H1 (cell line): Measurements from ENCODE around the gene SLC38A2. TPM values are rescaled to one million over a fixed set of nuclear protein-coding genes. Genes with fewer than 3 reads are reported as not detected.
A peak's percentile ranks its signal among the peaks of the same experiment; 100 is the strongest.

ENCODE experiments used
- CTCF ChIA-PET: fragments of 300-600 bp; sonication (Branson Sonifier 250); formaldehyde crosslinking; loops from one replicate; lab custom pipeline; 2021; ENCODE audit not compliant: partially characterized antibody; lab: Charles Lee
- POLR2A ChIA-PET: fragments of 300-600 bp; sonication (Branson Sonifier 250); formaldehyde crosslinking; loops from one replicate; lab custom pipeline; 2021; ENCODE audit warnings: inconsistent platforms; ENCODE audit not compliant: partially characterized antibody; lab: Charles Lee
- DNase-seq, 2 experiments: peaks; one replicate each; pipeline versions ENCODE4 v3.0.0 to v3.0.0-alpha.2; 2010 to 2022; ENCODE audit warnings: low spot score in 2 of 2, low read depth in 1 of 2, mixed read lengths in 1 of 2
- FAIRE-seq: peaks from 2 replicates; lab custom pipeline; 2011; peaks lifted over from hg19 to GRCh38; lab: Jason Lieb, UNC
- H2AFZ ChIP-seq: 2 replicates; pipeline ENCODE4 v1.8.1; 2012; ENCODE audit warnings: low read length, inconsistent platforms
- H2AK5ac ChIP-seq: 2 replicates; pipeline ENCODE4 v1.6.1; 2013; ENCODE audit warnings: low read depth, low read length
- H2BK120ac ChIP-seq: replicated peaks from 2 replicates; pipeline ENCODE3; 2013; ENCODE audit warnings: low read depth, low read length, inconsistent platforms
- H2BK12ac ChIP-seq: 2 replicates; pipeline ENCODE4 v1.6.1; 2013; ENCODE audit warnings: low read depth, low read length
- H2BK15ac ChIP-seq: 2 replicates; pipeline ENCODE4 v1.6.1; 2013; ENCODE audit warnings: low read length
- H2BK20ac ChIP-seq: 2 replicates; pipeline ENCODE4 v1.6.1; 2013; ENCODE audit warnings: low read length
- H2BK5ac ChIP-seq: 2 replicates; pipeline ENCODE4 v1.6.1; 2013; ENCODE audit warnings: low read depth, low read length
- H3K14ac ChIP-seq: 2 replicates; pipeline ENCODE4 v1.6.1; 2013; ENCODE audit warnings: inconsistent platforms; ENCODE audit not compliant: insufficient read length
- H3K18ac ChIP-seq: 2 replicates; pipeline ENCODE4 v1.6.1; 2013; ENCODE audit warnings: low read length; ENCODE audit errors: extremely low read depth
- H3K23ac ChIP-seq: 2 replicates; pipeline ENCODE4 v1.6.1; 2013; ENCODE audit warnings: inconsistent platforms; ENCODE audit not compliant: insufficient read length
- H3K23me2 ChIP-seq: 2 replicates; pipeline ENCODE4 v1.6.1; 2013; ENCODE audit warnings: low read depth, low read length
- H3K27ac ChIP-seq: 2 replicates; pipeline ENCODE4 v1.6.1; 2011; ENCODE audit warnings: low read depth, low read length, inconsistent platforms
- H3K27me3 ChIP-seq, 4 experiments: replicated peaks in 1 of 4; 1 replicate in 1 of 4; 2 replicates in 3 of 4; pipeline versions ENCODE4 v1.6.1 to v1.8.1; 2011 to 2013; ENCODE audit warnings: low read length in 3 of 4, mild to moderate bottlenecking in 3 of 4, inconsistent platforms in 2 of 4, mixed read lengths in 2 of 4, moderate library complexity in 1 of 4; ENCODE audit not compliant: control insufficient read depth in 3 of 4, insufficient read depth in 3 of 4; ENCODE audit errors: extremely low read depth in 1 of 4
- H3K36me3 ChIP-seq, 4 experiments: 2 replicates each; pipeline versions ENCODE4 v1.6.1 to v1.8.1; 2011 to 2013; ENCODE audit warnings: mild to moderate bottlenecking in 4 of 4, low read length in 3 of 4, moderate library complexity in 2 of 4, control low read depth in 1 of 4, inconsistent platforms in 1 of 4; ENCODE audit not compliant: insufficient read depth in 4 of 4, control insufficient read depth in 2 of 4
- H3K4ac ChIP-seq: replicated peaks from 2 replicates; pipeline ENCODE3; 2013; ENCODE audit warnings: low read length, low read depth, mixed read lengths, inconsistent platforms; ENCODE audit not compliant: insufficient read length
- H3K4me1 ChIP-seq, 4 experiments: replicated peaks in 1 of 4; 1 replicate in 1 of 4; 2 replicates in 3 of 4; pipeline versions ENCODE4 v1.6.1 to v1.8.1; 2011 to 2013; ENCODE audit warnings: low read length in 3 of 4, inconsistent platforms in 2 of 4, mixed read lengths in 1 of 4; ENCODE audit not compliant: insufficient read depth in 4 of 4, control insufficient read depth in 3 of 4
- H3K4me2 ChIP-seq, 2 experiments: 2 replicates each; pipeline versions ENCODE4 v1.6.1 to v1.8.1; 2011 to 2013; ENCODE audit warnings: low read depth in 2 of 2, low read length in 2 of 2, control low read depth in 1 of 2, inconsistent platforms in 1 of 2, mild to moderate bottlenecking in 1 of 2; ENCODE audit not compliant: insufficient read depth in 1 of 2
- H3K4me3 ChIP-seq, 4 experiments: fragments of 200-600, 300-600 bp in 1 of 4; sonication (generic), shearing (Covaris generic), sonication (Bioruptor Twin) in 1 of 4; 2 replicates each; pipeline versions ENCODE4 v1.5.1 to v1.8.1; 2011 to 2016; ENCODE audit warnings: low read length in 4 of 4, low read depth in 3 of 4, control low read depth in 2 of 4, inconsistent platforms in 2 of 4, mild to moderate bottlenecking in 2 of 4, mixed read lengths in 1 of 4, moderate library complexity in 1 of 4; ENCODE audit not compliant: insufficient read depth in 2 of 4; ENCODE audit errors: extremely low read depth in 1 of 4
- H3K56ac ChIP-seq: replicated peaks from 2 replicates; pipeline ENCODE3; 2013; ENCODE audit warnings: low read depth, mild to moderate bottlenecking, mixed read lengths, low read length, inconsistent platforms; ENCODE audit not compliant: insufficient read length
- H3K79me1 ChIP-seq: 2 replicates; pipeline ENCODE4 v1.6.1; 2013; ENCODE audit warnings: low read depth, low read length, control low read depth
- H3K79me2 ChIP-seq, 2 experiments: 2 replicates each; pipeline versions ENCODE4 v1.6.1 to v1.8.1; 2012 to 2013; ENCODE audit warnings: low read length in 2 of 2, mild to moderate bottlenecking in 2 of 2, inconsistent platforms in 1 of 2; ENCODE audit not compliant: insufficient read depth in 2 of 2, control insufficient read depth in 1 of 2
- H3K9ac ChIP-seq, 4 experiments: replicated peaks in 1 of 4; 1 replicate in 1 of 4; 2 replicates in 3 of 4; pipeline versions ENCODE4 v1.6.1 to v1.8.1; 2011 to 2013; ENCODE audit warnings: low read depth in 3 of 4, low read length in 3 of 4, control low read depth in 2 of 4, mild to moderate bottlenecking in 2 of 4, moderate library complexity in 2 of 4, inconsistent platforms in 1 of 4; ENCODE audit errors: extremely low read depth in 1 of 4
- H3K9me3 ChIP-seq, 2 experiments: 2 replicates each; pipeline versions ENCODE4 v1.6.1 to v1.8.1; 2012 to 2013; ENCODE audit warnings: mild to moderate bottlenecking in 2 of 2, moderate library complexity in 2 of 2, control low read depth in 1 of 2, inconsistent platforms in 1 of 2, low read depth in 1 of 2, low read length in 1 of 2, mixed read lengths in 1 of 2; ENCODE audit not compliant: insufficient read depth in 2 of 2
- H4K20me1 ChIP-seq, 2 experiments: replicated peaks in 1 of 2; 2 replicates each; pipeline versions ENCODE3 to v1.8.1; 2011 to 2013; ENCODE audit warnings: inconsistent platforms in 2 of 2, low read length in 2 of 2, mild to moderate bottlenecking in 1 of 2; ENCODE audit not compliant: insufficient read depth in 2 of 2, control insufficient read depth in 1 of 2
- H4K5ac ChIP-seq: 2 replicates; pipeline ENCODE4 v1.6.1; 2013; ENCODE audit warnings: low read length, low read depth, mixed read lengths, inconsistent platforms; ENCODE audit not compliant: insufficient read length
- H4K8ac ChIP-seq: 2 replicates; pipeline ENCODE4 v1.8.0; 2013; ENCODE audit warnings: mild to moderate bottlenecking, moderate library complexity, low read length, inconsistent platforms; ENCODE audit not compliant: insufficient read depth; ENCODE audit errors: extremely low read depth
- H4K91ac ChIP-seq: replicated peaks from 2 replicates; pipeline ENCODE3; 2013; ENCODE audit warnings: low read length, mixed read lengths, inconsistent platforms; ENCODE audit not compliant: insufficient read length
- ASH2L ChIP-seq: fragments of 200-600, 300-600 bp; sonication (generic); IDR thresholded peaks from one replicate; pipeline ENCODE4 v1.7.1; 2017; ENCODE audit warnings: low read length
- ATF3 ChIP-seq: IDR thresholded peaks from 2 replicates; pipeline ENCODE4 v1.6.1; 2011; ENCODE audit warnings: low read depth, mild to moderate bottlenecking, low read length; ENCODE audit not compliant: insufficient read depth
- BACH1 ChIP-seq: IDR thresholded peaks from 2 replicates; pipeline ENCODE4 v1.6.1; 2012; ENCODE audit warnings: low read length, improper control_type of control experiment
- CBX5 ChIP-seq: fragments of 300-800, 300-1000 bp; sonication (generic); IDR thresholded peaks from 2 replicates; pipeline ENCODE4 v1.7.1; 2016; ENCODE audit warnings: antibody characterized with exemption, low read length, low read depth
- CHD1 ChIP-seq: IDR thresholded peaks from 2 replicates; pipeline ENCODE4 v1.6.1; 2012; ENCODE audit warnings: low read depth, low read length, improper control_type of control experiment
- HDAC6 ChIP-seq: IDR thresholded peaks from one replicate; pipeline ENCODE4 v1.7.1; 2012; ENCODE audit warnings: low read depth, mild to moderate bottlenecking, inconsistent platforms, low read length, moderate library complexity
- RBBP5 ChIP-seq: IDR thresholded peaks from 2 replicates; pipeline ENCODE4 v1.7.1; 2012; ENCODE audit warnings: low read depth, mild to moderate bottlenecking, inconsistent platforms, low read length, moderate library complexity, borderline replicate concordance
- SIN3A ChIP-seq, 2 experiments: IDR thresholded peaks in 1 of 2; conservative IDR thresholded peaks in 1 of 2; 2 replicates each; pipeline ENCODE4 v1.6.1; 2011 to 2012; ENCODE audit warnings: low read length in 2 of 2, improper control_type of control experiment in 1 of 2, low read depth in 1 of 2, mild to moderate bottlenecking in 1 of 2
- SP2 ChIP-seq: IDR thresholded peaks from 2 replicates; pipeline ENCODE4 v1.6.1; 2012; ENCODE audit warnings: mild to moderate bottlenecking, low read length, inconsistent platforms
- TAF1 ChIP-seq: IDR thresholded peaks from 2 replicates; pipeline ENCODE4 v1.6.1; 2011; ENCODE audit warnings: mild to moderate bottlenecking, low read depth, low read length
- TEAD4 ChIP-seq: IDR thresholded peaks from 2 replicates; pipeline ENCODE4 v1.6.1; 2012; ENCODE audit warnings: low read depth, low read length, inconsistent platforms, mixed read lengths
- WGBS, 2 experiments: shearing (Covaris generic) in 1 of 2; methylation state at CpG; one replicate each; pipeline versions ENCODE4 v1.1.6 to v1.1.7; 2013 to 2015; ENCODE audit warnings: low lambda C conversion rate in 2 of 2, mixed read lengths in 2 of 2, inconsistent platforms in 1 of 2, low coverage in 1 of 2, missing lambda C conversion rate in 1 of 2; ENCODE audit not compliant: insufficient replicate concordance in 2 of 2, insufficient coverage in 1 of 2, insufficient read length in 1 of 2; ENCODE audit errors: extremely low coverage in 1 of 2, missing lambda C conversion rate in 1 of 2; 5-methylcytosine and 5-hydroxymethylcytosine counted together
- polyA plus RNA-seq, 7 experiments: library from polyadenylated mRNA; depleted of rRNA in 3 of 7; stranded (reverse) in 5 of 7; unstranded in 2 of 7; fragments of >200 nt in 5 of 7; fragments of 200-250 nt in 2 of 7; gene quantifications; 1 replicate in 5 of 7; 2 replicates in 1 of 7; 4 replicates in 1 of 7; pipeline versions ENCODE4 v1.2.1 to v1.2.3, GENCODE V29; 2011 to 2013; ENCODE audit warnings: missing spikeins in 2 of 7, mixed read lengths in 2 of 7
- total RNA-seq: library from RNA; stranded (reverse); fragmentation: NEBNext Ultra II Directional; extraction: Animal tissue kit (Norgen Biotek cat#: 25700); gene quantifications from 2 replicates; pipeline ENCODE4 v1.2.1, GENCODE V29; 2021
- TF ChIP-seq, protein P1 (sequence below): IDR thresholded peaks from 2 replicates; pipeline ENCODE4 v1.6.1; 2012; ENCODE audit warnings: inconsistent platforms
- TF ChIP-seq, protein P2 (sequence below): IDR thresholded peaks from 2 replicates; pipeline ENCODE4 v1.6.1; 2012; ENCODE audit warnings: inconsistent platforms

Gene SLC38A2
- total and polyA plus RNA-seq, 2 of the 8 experiments (the other 6 are each of a cell fraction or from before 2014, with no cell fraction given) = 163 to 684 TPM

DNA sequence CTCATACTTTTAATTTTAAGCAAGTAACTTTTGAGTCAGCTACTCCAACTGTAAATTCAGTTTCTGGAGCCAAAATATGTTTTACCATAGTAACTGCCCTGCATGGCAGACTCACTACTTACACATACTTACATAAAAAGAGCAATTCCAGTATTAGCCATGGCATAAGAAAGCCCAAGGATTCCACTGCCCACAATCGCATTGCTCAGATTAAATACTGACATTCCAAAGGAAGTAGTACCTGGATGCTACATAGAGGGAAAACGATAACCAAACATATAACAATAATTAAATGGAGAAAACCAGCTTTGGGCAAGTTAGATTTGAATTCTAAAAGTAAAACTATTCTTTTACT is 2.2 kb downstream of the SLC38A2 start:
- no peak overlapping the region for H4K5ac ChIP-seq
- H4K91ac ChIP-seq = no peak overlapping the region
- H2BK12ac ChIP-seq = no peak overlapping the region
- H3K27ac ChIP-seq = no peak overlapping the region
- peaks cover 37 to 63% (median 58%) of the 10 kb centered on the region in 4 experiments for H3K36me3 ChIP-seq
- H3K27me3 ChIP-seq = no peaks in the 10 kb centered on the region
- no peak overlapping the region for H3K4ac ChIP-seq
- CTCF ChIA-PET = interaction anchor here (2.0 kb wide), 1 partner anchor 308 kb away, joined by 8 read pairs; no protein-coding TSS in a partner anchor
- peaks cover 7 to 15% (median 8%) of the 10 kb centered on the region in 4 experiments; a peak in 6 of 7 replicates for H3K4me1 ChIP-seq
- no peak overlapping the region for H2AFZ ChIP-seq
- WGBS, 2 experiments = 43% methylated on average over 2 of the region's 2 CpGs; no CpG with 5 or more reads in 1 of the 2 experiments
- H3K9me3 ChIP-seq = no peaks in the 10 kb centered on the region
- POLR2A ChIA-PET = interaction anchor here (1.2 to 12.8 kb wide), 10 partner anchors 7 to 595 kb away, joined by 3 to 263 read pairs (median 25); partner anchors contain the start of gene SLC38A1
- FAIRE-seq (no peak), DNase-seq (no peak)
- H3K18ac ChIP-seq = no peak overlapping the region
- H2BK5ac ChIP-seq = no peak overlapping the region
- peak overlapping the region in 1 of 4 experiments; percentile 11; a peak in 1 of 7 replicates for H3K9ac ChIP-seq
- no peak overlapping the region for H3K14ac ChIP-seq
- H4K8ac ChIP-seq = no peak overlapping the region; the same call in 1 of the 2 replicates
- H3K79me2 ChIP-seq = peaks cover 29 to 70% of the 10 kb centered on the region in 2 experiments
- peak overlapping the region; percentile 59 to 82 for H3K4me2 ChIP-seq
- no peak overlapping the region for H3K56ac ChIP-seq
- no peak overlapping the region for H2BK15ac ChIP-seq
- peaks cover 39 to 45% of the 10 kb centered on the region in 2 experiments for H4K20me1 ChIP-seq
- H3K79me1 ChIP-seq = 0 out of 2 replicates have a peak, but pooled peaks cover 2% of the 10 kb centered on the region
- no peak overlapping the region for H3K23ac ChIP-seq
- no peak overlapping the region for H2BK20ac ChIP-seq
- no peak overlapping the region for H2BK120ac ChIP-seq
- H3K4me3 ChIP-seq = peak overlapping the region; percentile 87 to 99 (median 88)
- H2AK5ac ChIP-seq = no peak overlapping the region
- H3K23me2 ChIP-seq = peaks cover 13% of the 10 kb centered on the region; the same call in 1 of the 2 replicates
- no peak for TF ChIP-seq HDAC6
- TF ChIP-seq RBBP5 = no peak
- no peak for TF ChIP-seq TEAD4
- TF ChIP-seq, protein P1, sequence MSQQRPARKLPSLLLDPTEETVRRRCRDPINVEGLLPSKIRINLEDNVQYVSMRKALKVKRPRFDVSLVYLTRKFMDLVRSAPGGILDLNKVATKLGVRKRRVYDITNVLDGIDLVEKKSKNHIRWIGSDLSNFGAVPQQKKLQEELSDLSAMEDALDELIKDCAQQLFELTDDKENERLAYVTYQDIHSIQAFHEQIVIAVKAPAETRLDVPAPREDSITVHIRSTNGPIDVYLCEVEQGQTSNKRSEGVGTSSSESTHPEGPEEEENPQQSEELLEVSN = no peak
- TF ChIP-seq ASH2L = no peak
- no peak for TF ChIP-seq ATF3
- no peak for TF ChIP-seq BACH1
- TF ChIP-seq TAF1 = no peak
- TF ChIP-seq SIN3A (conservative IDR thresholded peaks at IDR 0.05 in 1 of 2, IDR thresholded peaks at IDR 0.05 in 1 of 2; ENCODE audit: low read depth in 1 of 2, low read length in 2 of 2) = no peak
- TF ChIP-seq, protein P2, sequence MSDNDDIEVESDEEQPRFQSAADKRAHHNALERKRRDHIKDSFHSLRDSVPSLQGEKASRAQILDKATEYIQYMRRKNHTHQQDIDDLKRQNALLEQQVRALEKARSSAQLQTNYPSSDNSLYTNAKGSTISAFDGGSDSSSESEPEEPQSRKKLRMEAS = no peak
- TF ChIP-seq CHD1 = no peak
- no peak for TF ChIP-seq CBX5
- no peak for TF ChIP-seq SP2
